Aorta (tissue), 5 donors: Measurements from ENCODE around the gene FAM13A. TPM values are rescaled to one million over a fixed set of nuclear protein-coding genes. Genes with fewer than 3 reads are reported as not detected.
"Not testable (repeated sequence)": the region's sequence is repeated elsewhere in the genome, so short reads cannot be mapped to it uniquely, and the experiment has no call there.

Experiments
- ATAC-seq: fragments of 200-7000 bp; cut with Tn5 transposase; one replicate; pipeline ENCODE4 v1.9.1; 2022; ENCODE audit warnings: moderate library complexity; ENCODE audit not compliant: low FRiP score
- DNase-seq, 2 donors: peaks; one replicate each; pipeline ENCODE4 v3.0.0-alpha.2; 2020
- H3K27ac ChIP-seq, 2 donors: one replicate each; pipeline ENCODE4 v1.5.1; 2013; ENCODE audit warnings: low read length in 2 of 2, mild to moderate bottlenecking in 2 of 2, moderate library complexity in 2 of 2, control low read depth in 1 of 2, inconsistent platforms in 1 of 2, low read depth in 1 of 2
- H3K27me3 ChIP-seq, 2 donors: one replicate each; pipeline ENCODE4 v1.6.1; 2013; ENCODE audit warnings: control low read depth in 1 of 2, low read length in 1 of 2, mild to moderate bottlenecking in 1 of 2, moderate library complexity in 1 of 2; ENCODE audit not compliant: insufficient read depth in 2 of 2, control insufficient read depth in 1 of 2
- H3K36me3 ChIP-seq, 2 donors: one replicate each; pipeline ENCODE4 v1.6.1; 2013; ENCODE audit warnings: control low read depth in 1 of 2, low read length in 1 of 2, mild to moderate bottlenecking in 1 of 2; ENCODE audit not compliant: insufficient read depth in 2 of 2, control insufficient read depth in 1 of 2
- H3K4me1 ChIP-seq, 2 donors: one replicate each; pipeline ENCODE4 v1.6.1; 2013; ENCODE audit warnings: low read length in 2 of 2, control low read depth in 1 of 2, mild to moderate bottlenecking in 1 of 2, moderate library complexity in 1 of 2; ENCODE audit not compliant: insufficient read depth in 2 of 2, control insufficient read depth in 1 of 2
- H3K4me3 ChIP-seq, 2 donors: one replicate each; pipeline ENCODE4 v1.5.1; 2013; ENCODE audit warnings: low read length in 2 of 2, control low read depth in 1 of 2, mild to moderate bottlenecking in 1 of 2
- H3K9me3 ChIP-seq: one replicate; pipeline ENCODE4 v1.6.1; 2013; ENCODE audit warnings: mild to moderate bottlenecking, low read length; ENCODE audit not compliant: control insufficient read depth
- WGBS, 2 donors: extraction: QIAGEN DNeasy Blood & Tissue Kit; methylation state at CpG; one replicate each; pipeline ENCODE4 v1.1.7; 2013; 5-methylcytosine and 5-hydroxymethylcytosine counted together
- intact Hi-C, 2 donors: fragments of 100-400 bp; cut with DNase I; formaldehyde crosslinking; loops; one replicate each; pipeline versions ENCODE4 v1.14.2 to v1.15.0; 2022
- polyA plus RNA-seq, 2 donors: library from polyadenylated mRNA; stranded (reverse); fragments of 200-250 nt; gene quantifications; one replicate each; pipeline ENCODE4 v1.2.3, GENCODE V29; 2013
- total RNA-seq, 2 donors: library from RNA; stranded (reverse); fragmentation: NEBNext Ultra II Directional; extraction: Animal tissue kit (Norgen Biotek cat#: 25700); gene quantifications; one replicate each; pipeline ENCODE4 v1.2.1, GENCODE V29; 2021
- donor health status: healthy with polysubstance abuse.
- donor health status: Bipolar disorder and iron deficiency.
- donor health status: DM: no; HTN: no; CAD: no.
- donor health status: DM: no; HTN: no; CAD: no.
- donor health status: DM: yes; HTN: yes; CAD: no.

FAM13A gene
- total and polyA plus RNA-seq, 4 donors: 9.0 to 60.3 (median 23.5) TPM

DNA sequence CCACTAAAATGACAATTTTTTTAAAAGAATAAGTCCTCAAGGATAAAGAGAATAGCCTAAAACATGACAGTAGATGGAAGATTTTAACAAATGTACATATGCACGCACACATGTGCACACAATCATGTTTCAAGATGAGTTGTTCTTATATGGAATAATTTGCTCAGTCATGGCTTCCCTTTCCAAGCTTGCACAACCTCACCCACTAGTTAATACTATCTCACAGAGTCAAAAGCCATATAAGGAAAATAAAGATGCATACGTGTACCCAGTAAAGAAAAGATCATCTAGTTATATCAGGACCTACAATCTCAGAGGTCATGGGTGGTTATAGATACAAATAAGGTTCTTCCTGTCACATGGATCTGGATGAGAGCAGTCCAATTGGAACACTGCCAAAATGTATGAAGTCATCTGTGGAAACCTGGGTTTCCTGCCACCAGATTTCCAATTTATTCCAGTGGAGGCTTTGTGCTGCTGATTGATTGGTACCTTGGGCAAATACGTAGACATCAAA, 56.1 kb downstream of the FAM13A start:
- Histone ChIP-seq H3K4me3 (no peak overlapping the region), H3K4me1 (peaks cover 0 to 3% of the 10 kb centered on the region in 2 donors), H3K27ac (no peak overlapping the region), H3K9me3 (no peaks in the 10 kb centered on the region), H3K27me3 (no peaks in the 10 kb centered on the region), H3K36me3 (no peaks in the 10 kb centered on the region)
- WGBS, 2 donors: 80 to 81% methylated on average over 3 of the region's 3 CpGs
- DNase-seq: no peak
- ATAC-seq: peak; percentile 26
- intact Hi-C loops: no loop called here

DNA sequence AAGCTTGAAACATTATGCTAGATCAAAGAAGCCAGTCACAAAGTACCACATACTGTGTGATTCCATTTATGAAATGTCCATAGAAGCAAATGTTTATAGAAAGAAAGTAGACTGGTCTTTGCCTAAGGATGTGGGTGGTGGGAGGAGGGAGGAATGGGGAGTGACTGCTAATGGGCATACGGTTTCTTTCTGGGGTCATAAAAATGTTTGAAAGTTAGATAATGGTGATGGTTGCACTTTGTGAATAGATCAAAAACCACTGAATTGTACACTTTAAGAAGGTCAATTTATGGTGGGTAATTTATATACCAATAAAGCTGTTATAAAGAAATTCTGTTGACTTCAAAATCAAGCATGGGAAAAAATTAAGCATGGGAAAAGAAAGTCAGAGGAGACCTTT, 56.6 kb downstream of the FAM13A start:
- peaks cover 0 to 3% of the 10 kb centered on the region in 2 donors for H3K4me1 ChIP-seq
- H3K27me3 ChIP-seq: no peaks in the 10 kb centered on the region
- WGBS, 2 donors: 96 to 97% methylated on average over 1 of the region's 1 CpG
- no peaks in the 10 kb centered on the region for H3K9me3 ChIP-seq
- intact Hi-C loops: no loop called here
- no peak overlapping the region for H3K4me3 ChIP-seq
- H3K27ac ChIP-seq: no peak overlapping the region
- no peak for ATAC-seq
- no peak for DNase-seq
- no peaks in the 10 kb centered on the region for H3K36me3 ChIP-seq

DNA sequence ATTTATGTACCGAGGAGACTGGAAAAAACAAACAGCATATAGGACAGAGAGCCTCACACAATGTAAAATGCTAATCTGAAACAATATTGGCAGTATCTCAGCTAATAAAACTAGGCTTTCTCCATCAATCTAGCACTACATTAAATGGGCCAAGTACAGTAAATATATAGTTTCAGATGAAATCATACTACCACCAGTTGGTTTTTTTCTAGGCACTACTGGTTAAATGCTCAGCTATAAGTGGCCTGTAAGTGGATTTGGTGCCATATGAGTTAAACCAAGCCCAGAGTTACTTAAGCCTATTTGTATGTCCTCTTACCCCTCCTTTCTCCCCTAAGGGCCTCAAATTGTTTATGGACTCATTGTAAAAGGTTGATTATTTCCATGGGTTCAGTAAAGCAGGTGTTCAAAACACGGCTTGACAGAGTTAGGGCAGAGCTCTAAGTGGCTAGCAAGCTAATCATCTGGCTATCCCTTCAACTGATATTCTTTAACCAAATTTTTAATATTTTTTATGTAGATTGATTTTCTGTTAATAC, 57.5 kb downstream of the FAM13A start:
- H3K9me3 ChIP-seq: no peaks in the 10 kb centered on the region
- no peaks in the 10 kb centered on the region for H3K36me3 ChIP-seq
- intact Hi-C loops: no loop called here
- DNase-seq: no peak
- H3K4me1 ChIP-seq: peaks cover 0 to 3% of the 10 kb centered on the region in 2 donors
- ATAC-seq: no peak
- no peaks in the 10 kb centered on the region for H3K27me3 ChIP-seq
- no peak overlapping the region for H3K4me3 ChIP-seq
- H3K27ac ChIP-seq: no peak overlapping the region
- WGBS, 2 donors: 98% methylated on average over 2 of the region's 2 CpGs

DNA sequence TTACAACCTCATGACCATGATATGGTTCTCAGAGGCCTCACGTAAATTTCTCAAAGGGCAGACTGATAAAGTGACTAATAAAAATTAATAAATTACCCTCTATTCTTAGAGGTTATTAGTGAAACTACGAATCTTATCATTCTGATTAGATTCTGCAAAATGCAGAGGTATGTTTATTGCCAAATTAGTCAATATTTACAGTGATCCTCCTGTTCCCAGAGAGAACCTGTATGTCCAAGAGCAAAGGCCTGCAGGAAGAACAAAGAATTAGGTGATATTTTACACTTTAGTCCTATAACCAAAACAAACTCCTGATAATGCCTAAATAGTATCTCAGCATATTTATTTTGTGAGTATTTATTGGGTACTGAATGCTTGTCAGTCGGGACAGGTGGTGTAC, 58.1 kb downstream of the FAM13A start:
- no peaks in the 10 kb centered on the region for H3K9me3 ChIP-seq
- no peak for DNase-seq
- peaks cover 0 to 3% of the 10 kb centered on the region in 2 donors for H3K4me1 ChIP-seq
- no peak for ATAC-seq
- H3K4me3 ChIP-seq: no peak overlapping the region
- intact Hi-C loops: no loop called here
- H3K27ac ChIP-seq: no peak overlapping the region
- H3K36me3 ChIP-seq: no peaks in the 10 kb centered on the region
- H3K27me3 ChIP-seq: no peaks in the 10 kb centered on the region
- 94 to 97% methylated on average over 3 of the region's 3 CpGs for WGBS, 2 donors

DNA sequence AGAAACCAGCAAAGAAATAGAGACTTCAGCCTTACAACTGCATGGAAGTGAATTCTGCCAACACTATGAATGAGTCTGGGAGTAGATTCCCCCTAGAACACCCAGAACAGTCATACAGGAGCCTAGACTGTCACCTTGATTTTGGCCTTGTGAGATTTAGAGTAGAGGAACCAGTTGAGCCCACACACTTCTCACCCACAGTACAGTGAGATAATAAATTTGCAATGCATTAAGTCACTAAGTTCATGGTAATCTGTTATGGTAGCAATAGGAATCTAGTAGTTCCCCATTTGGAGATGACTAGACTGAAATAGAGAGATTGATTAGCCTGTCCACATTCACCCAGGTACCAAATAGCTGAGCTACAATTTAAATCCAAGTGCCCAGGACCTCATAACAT, 59.0 kb downstream of the FAM13A start:
- H3K36me3 ChIP-seq: no peaks in the 10 kb centered on the region
- no peak overlapping the region for H3K27ac ChIP-seq
- no peaks in the 10 kb centered on the region for H3K27me3 ChIP-seq
- ATAC-seq: no peak
- no peak for DNase-seq
- H3K9me3 ChIP-seq: no peaks in the 10 kb centered on the region
- peaks cover 0 to 3% of the 10 kb centered on the region in 2 donors for H3K4me1 ChIP-seq
- no peak overlapping the region for H3K4me3 ChIP-seq
- intact Hi-C loops: no loop called here

DNA sequence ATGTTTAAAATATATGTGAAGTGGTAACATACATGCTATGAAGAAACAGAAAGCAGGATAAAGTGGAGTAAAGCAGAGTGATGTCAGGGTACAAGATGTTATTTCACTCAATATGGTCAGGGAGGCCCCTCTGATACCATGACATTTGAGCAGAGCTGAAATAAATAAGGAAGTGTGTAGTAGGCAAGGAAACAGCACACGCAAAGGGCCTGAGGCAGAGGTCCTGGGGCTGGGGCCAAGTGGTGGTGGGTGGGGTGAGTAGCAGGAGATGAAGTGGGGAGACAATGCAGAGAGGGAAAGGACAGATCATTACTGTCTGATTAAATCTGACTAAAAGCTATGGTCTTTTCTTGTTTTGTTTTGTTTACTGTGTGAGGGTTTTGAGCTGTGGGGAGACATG, 61.1 kb downstream of the FAM13A start:
- Histone ChIP-seq H3K4me3 (no peak overlapping the region), H3K36me3 (no peaks in the 10 kb centered on the region), H3K27ac (no peak overlapping the region), H3K27me3 (no peaks in the 10 kb centered on the region), H3K9me3 (no peaks in the 10 kb centered on the region), H3K4me1 (peaks cover 2 to 6% of the 10 kb centered on the region in 2 donors)
- intact Hi-C loops: no loop called here
- ATAC-seq (no peak), DNase-seq (no peak)
- WGBS, 2 donors: 95 to 99% methylated on average over 1 of the region's 1 CpG

DNA sequence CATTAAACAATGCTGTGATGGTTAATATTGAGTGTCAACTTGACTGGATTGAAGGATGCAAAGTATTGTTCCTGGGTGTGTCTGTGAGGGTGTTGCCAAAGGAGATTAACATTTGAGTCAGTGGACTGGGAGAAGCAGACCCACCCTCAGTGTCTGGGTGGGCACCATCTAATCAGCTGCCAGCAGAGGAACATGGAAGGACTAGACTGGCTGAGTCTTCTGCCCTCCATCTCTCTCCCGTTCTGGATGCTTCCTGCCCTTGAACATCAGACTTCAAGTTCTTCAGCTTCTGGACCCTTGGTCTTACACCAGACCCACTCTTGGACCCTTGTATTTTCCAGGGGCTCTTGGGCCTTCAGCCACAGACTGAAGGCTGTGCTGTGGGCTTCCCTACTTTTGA, 61.7 kb downstream of the FAM13A start:
- H3K4me1 ChIP-seq, intact Hi-C loops, ATAC-seq, H3K9me3 ChIP-seq, H3K27me3 ChIP-seq, DNase-seq, H3K27ac ChIP-seq, H3K36me3 ChIP-seq, H3K4me3 ChIP-seq: not testable (repeated sequence)
- WGBS, 2 donors: 99 to 100% methylated on average over 1 of the region's 1 CpG

DNA sequence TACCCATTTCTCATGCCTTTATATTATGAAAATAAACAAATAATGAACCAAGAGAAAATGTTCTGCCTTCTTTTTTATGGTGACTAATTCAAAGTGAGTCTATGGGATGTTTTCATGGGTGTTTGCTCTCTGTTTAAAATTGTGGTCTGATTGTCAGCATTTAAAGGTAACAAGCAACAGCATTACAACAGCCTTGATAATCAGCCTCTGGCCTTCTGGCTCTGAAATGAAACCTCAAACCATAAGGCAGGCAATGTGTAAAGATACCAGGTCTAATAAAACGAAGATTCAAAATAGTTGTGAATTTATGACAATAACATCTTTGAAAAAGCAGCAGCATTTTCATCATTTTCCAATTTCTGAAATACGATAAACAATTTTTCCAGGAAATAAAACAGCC, 63.7 kb downstream of the FAM13A start:
- Histone ChIP-seq H3K4me1 (peaks cover 2 to 6% of the 10 kb centered on the region in 2 donors), H3K36me3 (no peaks in the 10 kb centered on the region), H3K4me3 (no peak overlapping the region), H3K27ac (no peak overlapping the region), H3K9me3 (no peaks in the 10 kb centered on the region), H3K27me3 (no peaks in the 10 kb centered on the region)
- WGBS, 2 donors: 96 to 100% methylated on average over 2 of the region's 2 CpGs
- ATAC-seq (no peak), DNase-seq (no peak)
- intact Hi-C loops: no loop called here

DNA sequence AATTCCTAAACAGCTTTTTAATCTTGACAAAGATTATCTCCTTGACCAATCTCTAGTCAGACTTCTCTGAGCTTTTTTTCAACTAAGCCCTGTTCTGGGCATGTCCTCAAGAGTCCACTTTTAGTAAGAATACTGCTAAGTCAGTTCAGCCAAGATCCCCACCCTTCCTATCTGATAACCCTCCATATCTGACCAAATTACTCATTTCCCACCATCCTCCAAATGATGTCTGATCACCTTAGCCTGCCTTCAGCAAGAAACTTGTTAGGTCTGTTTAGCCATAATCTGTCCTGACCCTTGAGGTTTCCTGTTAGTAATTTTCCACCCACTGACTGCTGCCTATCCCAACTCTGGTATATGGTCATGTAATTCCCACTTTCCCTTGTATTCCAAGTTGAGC, 65.2 kb downstream of the FAM13A start:
- Histone ChIP-seq H3K27me3 (no peaks in the 10 kb centered on the region), H3K9me3 (no peaks in the 10 kb centered on the region), H3K4me3 (no peak overlapping the region), H3K27ac (no peak overlapping the region), H3K36me3 (no peaks in the 10 kb centered on the region), H3K4me1 (peaks cover 2 to 3% of the 10 kb centered on the region in 2 donors)
- intact Hi-C loops: no loop called here
- no peak for ATAC-seq
- no peak for DNase-seq
